Calu3 (cell line): ENCODE data around the gene SHISA6. TPM values are rescaled to one million over a fixed set of nuclear protein-coding genes. Genes with fewer than 3 reads are reported as not detected.

Source experiments
- BruUV-seq: library from RNA; stranded (reverse); fragments of 400-500 nt; replicated peaks from 2 replicates; lab custom pipeline; 2021; lab: Mats Ljungman, UMichigan
- CTCF ChIA-PET: fragments of 300-600 bp; sonication (Branson Sonifier 250); formaldehyde crosslinking; loops from one replicate; lab custom pipeline; 2022; ENCODE audit warnings: antibody characterized with exemption; lab: Charles Lee
- DNase-seq: peaks from one replicate; pipeline ENCODE4 v3.0.0; 2022
- H3K27ac Mint-ChIP-seq: one replicate; pipeline ENCODE4 v1.8.0; 2022; ENCODE audit warnings: mixed read lengths; ENCODE audit not compliant: unreplicated experiment
- H3K27me3 Mint-ChIP-seq: one replicate; pipeline ENCODE4 v1.8.0; 2022; ENCODE audit warnings: mixed read lengths; ENCODE audit not compliant: unreplicated experiment
- H3K36me3 Mint-ChIP-seq: one replicate; pipeline ENCODE4 v1.8.0; 2022; ENCODE audit warnings: mild to moderate bottlenecking, moderate library complexity, mixed read lengths; ENCODE audit not compliant: insufficient read depth, unreplicated experiment
- H3K4me1 Mint-ChIP-seq: one replicate; pipeline ENCODE4 v1.8.0; 2022; ENCODE audit warnings: mild to moderate bottlenecking, low read depth, mixed read lengths; ENCODE audit not compliant: unreplicated experiment
- H3K4me3 Mint-ChIP-seq: one replicate; pipeline ENCODE4 v1.8.0; 2022; ENCODE audit warnings: mild to moderate bottlenecking, low read depth, moderate library complexity, mixed read lengths; ENCODE audit not compliant: unreplicated experiment
- H3K9me3 Mint-ChIP-seq: one replicate; pipeline ENCODE4 v1.8.0; 2022; ENCODE audit warnings: low read depth, mixed read lengths; ENCODE audit not compliant: unreplicated experiment
- intact Hi-C: fragments of 100-400 bp; cut with micrococcal nuclease; formaldehyde crosslinking; loops from one replicate; pipeline ENCODE4 v1.10.0; 2022; ENCODE audit not compliant: unreplicated experiment
- total RNA-seq: library from RNA; stranded (reverse); gene quantifications from 2 replicates; pipeline ENCODE4 v1.2.3, GENCODE V29; 2022
- TF ChIP-seq, protein P1 (sequence below): fragments of 200-600 bp; IDR thresholded peaks from one replicate; pipeline ENCODE4 v1.8.0; 2022; ENCODE audit warnings: antibody characterized with exemption; ENCODE audit not compliant: unreplicated experiment

Gene SHISA6
- total RNA-seq, 1 experiment from 2014 or later = not detected

DNA sequence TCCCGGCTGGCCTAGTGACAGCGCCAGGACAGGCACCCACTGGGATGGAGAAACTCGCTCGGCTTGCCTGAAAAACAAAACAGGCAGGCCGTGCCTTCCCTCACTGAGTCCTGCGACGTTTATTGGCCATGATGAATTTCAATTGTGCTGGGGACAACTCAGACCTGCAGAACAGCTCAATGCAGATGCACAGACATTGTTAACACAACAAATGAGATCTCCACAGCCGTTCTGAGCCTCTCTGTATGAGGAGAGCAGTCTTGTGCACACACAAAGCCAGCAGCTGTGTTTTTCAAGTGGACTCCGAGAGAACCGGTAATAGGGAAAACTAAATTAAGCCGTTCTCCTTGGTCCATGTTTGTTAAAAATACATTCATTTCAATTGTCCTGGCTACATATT, 15.9 kb downstream of the SHISA6 start:
- Mint-ChIP-seq H3K27me3 (no peaks in the 10 kb centered on the region), H3K36me3 (peaks cover 4% of the 10 kb centered on the region), H3K27ac (no peak overlapping the region), H3K4me3 (no peak overlapping the region), H3K9me3 (peaks cover 19% of the 10 kb centered on the region), H3K4me1 (no peaks in the 10 kb centered on the region)
- no TSS peak for BruUV-seq
- no peak for DNase-seq
- intact Hi-C loops = no loop called here
- TF ChIP-seq, protein P1, sequence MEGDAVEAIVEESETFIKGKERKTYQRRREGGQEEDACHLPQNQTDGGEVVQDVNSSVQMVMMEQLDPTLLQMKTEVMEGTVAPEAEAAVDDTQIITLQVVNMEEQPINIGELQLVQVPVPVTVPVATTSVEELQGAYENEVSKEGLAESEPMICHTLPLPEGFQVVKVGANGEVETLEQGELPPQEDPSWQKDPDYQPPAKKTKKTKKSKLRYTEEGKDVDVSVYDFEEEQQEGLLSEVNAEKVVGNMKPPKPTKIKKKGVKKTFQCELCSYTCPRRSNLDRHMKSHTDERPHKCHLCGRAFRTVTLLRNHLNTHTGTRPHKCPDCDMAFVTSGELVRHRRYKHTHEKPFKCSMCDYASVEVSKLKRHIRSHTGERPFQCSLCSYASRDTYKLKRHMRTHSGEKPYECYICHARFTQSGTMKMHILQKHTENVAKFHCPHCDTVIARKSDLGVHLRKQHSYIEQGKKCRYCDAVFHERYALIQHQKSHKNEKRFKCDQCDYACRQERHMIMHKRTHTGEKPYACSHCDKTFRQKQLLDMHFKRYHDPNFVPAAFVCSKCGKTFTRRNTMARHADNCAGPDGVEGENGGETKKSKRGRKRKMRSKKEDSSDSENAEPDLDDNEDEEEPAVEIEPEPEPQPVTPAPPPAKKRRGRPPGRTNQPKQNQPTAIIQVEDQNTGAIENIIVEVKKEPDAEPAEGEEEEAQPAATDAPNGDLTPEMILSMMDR = no peak
- CTCF ChIA-PET = no interaction called here

DNA sequence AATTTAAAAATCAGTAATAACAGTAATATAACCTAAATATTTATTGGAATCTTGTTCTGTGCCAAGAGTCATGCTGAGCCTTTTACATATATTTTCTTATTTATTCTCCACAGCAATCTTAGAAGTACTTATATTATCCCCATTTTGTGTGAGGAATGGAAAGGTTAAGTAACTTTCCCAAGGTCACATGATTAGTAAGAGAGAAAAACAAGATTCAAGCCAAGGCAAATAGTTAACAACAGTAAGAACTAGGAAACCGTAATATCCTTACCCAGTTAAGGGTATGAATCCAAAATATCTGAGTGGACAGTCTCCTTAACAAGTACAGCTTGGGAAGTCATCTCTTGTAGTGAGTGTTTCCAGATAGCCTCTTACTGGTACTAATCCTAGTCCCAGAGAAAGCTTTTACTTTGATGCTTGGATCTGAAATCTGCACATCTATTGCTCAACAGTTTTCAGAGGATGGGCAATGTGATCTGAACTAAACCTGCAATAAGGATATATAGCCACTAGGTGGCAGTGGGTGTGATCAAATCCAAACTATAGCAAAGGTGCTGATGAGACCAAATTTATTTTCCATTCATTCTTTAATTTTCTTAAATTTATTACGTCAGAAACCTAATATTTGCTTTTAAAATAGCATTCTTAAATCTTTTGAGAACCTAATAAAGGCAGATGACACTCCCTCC, 23.3 kb downstream of the SHISA6 start:
- Mint-ChIP-seq H3K27me3 (no peaks in the 10 kb centered on the region), H3K9me3 (peaks cover 8% of the 10 kb centered on the region), H3K4me3 (no peak overlapping the region), H3K4me1 (no peaks in the 10 kb centered on the region), H3K36me3 (no peaks in the 10 kb centered on the region), H3K27ac (no peak overlapping the region)
- no peak for DNase-seq
- CTCF ChIA-PET = no interaction called here
- TF ChIP-seq, protein P1 = no peak
- no TSS peak for BruUV-seq
- intact Hi-C loops = no loop called here

DNA sequence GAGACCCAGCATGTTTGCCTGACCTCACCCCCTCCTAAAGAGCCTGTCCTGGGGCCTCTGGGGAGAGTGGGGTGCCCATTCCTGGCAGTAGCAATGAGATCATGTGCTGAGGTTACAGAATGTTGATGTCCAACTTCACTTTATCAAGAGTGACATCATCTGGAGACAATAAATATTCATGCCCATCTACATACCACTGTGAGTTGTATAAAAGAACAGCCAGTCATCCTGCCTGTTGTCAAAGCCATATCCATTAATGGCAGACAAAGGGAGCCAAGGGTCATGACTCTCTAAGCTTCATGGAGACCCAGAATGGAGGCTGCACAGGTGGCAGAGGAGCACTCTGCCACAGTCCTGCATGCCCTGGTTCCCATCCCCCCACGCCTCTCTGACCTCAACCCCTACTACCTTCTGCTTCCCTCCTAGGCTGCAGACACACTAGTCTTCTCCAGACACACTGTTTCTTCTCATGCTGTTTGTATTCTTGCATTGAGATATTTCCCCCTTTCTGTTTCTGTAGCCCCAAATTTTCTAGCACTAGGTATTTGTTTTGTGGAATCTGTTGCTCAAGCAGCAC, 27.1 kb downstream of the SHISA6 start:
- Mint-ChIP-seq H3K9me3 (peaks cover 9% of the 10 kb centered on the region), H3K27ac (no peak overlapping the region), H3K36me3 (no peaks in the 10 kb centered on the region), H3K4me1 (no peaks in the 10 kb centered on the region), H3K27me3 (no peaks in the 10 kb centered on the region), H3K4me3 (no peak overlapping the region)
- BruUV-seq = no TSS peak
- CTCF ChIA-PET = no interaction called here
- DNase-seq = no peak
- TF ChIP-seq, protein P1 = no peak
- intact Hi-C loops = no loop called here

DNA sequence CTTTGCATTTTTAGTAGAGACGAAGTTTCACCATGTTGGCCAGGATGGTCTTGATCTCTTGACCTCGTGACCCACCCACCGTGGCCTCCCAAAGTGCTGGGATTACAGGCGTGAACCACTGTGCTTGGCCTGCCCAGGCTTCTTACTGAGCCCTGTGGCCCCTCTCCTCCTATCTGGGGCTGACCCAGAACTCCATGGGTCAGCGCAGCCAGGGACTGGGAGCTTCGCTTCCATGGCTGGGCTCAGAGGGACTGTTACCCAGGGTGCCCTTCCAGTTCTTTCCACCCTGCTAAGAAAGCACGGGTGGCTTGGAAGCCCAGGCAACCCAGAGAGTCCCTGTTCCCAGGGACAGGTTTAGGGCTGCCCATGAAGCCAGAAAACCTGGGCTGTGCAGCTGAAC, 28.2 kb downstream of the SHISA6 start:
- CTCF ChIA-PET = no interaction called here
- Mint-ChIP-seq H3K27me3 (no peaks in the 10 kb centered on the region), H3K36me3 (no peaks in the 10 kb centered on the region), H3K4me3 (no peak overlapping the region), H3K27ac (no peak overlapping the region), H3K4me1 (no peaks in the 10 kb centered on the region), H3K9me3 (peaks cover 9% of the 10 kb centered on the region)
- intact Hi-C loops = no loop called here
- BruUV-seq = no TSS peak
- no peak for DNase-seq
- TF ChIP-seq, protein P1 = no peak
